GM20431 (cell line): ENCODE data around the gene UCHL5.

Experiments
- in situ Hi-C: fragments of 300-500 bp; cut with MseI, MboI; formaldehyde crosslinking; loops from one replicate; pipeline ENCODE4 v1.15.0; 2020; ENCODE audit warnings: low sequenced_read_pairs; ENCODE audit not compliant: unreplicated experiment

UCHL5 gene

GRCh38 chr1:192973988-192974387 is 85.2 kb downstream of the UCHL5 start:
- in situ Hi-C loops = no loop called here

- in situ Hi-C loops = no loop called here
Measured at GRCh38 chr1:192973202-192973601, 86.0 kb downstream of the UCHL5 start.

- in situ Hi-C loops = no loop called here
Measured at GRCh38 chr1:192969091-192969490, 90.1 kb downstream of the UCHL5 start.

- in situ Hi-C loops = no loop called here
Measured at GRCh38 chr1:192968323-192968722, 90.8 kb downstream of the UCHL5 start.

DNA sequence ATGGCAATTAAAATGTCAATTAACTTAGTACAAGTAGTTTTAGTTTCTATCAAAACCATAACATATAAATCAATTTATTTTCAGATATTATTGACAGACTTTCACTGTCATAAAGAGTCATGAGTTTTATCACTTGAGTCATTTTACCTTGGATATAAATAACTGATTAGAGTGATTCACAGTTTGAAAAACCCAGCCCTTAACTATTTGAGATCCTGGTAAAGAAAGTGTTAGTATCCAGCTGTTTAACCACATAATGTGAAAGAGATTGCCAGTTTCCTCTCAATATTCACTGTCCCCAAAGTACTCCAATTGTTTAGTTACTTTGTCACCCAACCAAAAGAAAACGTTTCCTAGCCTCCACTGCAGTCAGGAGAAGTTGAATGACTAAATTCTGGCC is 91.3 kb downstream of the UCHL5 start:
- in situ Hi-C loops = no loop called here

- in situ Hi-C loops = no loop called here
Measured at GRCh38 chr1:192967211-192967877, 91.8 kb downstream of the UCHL5 start.

DNA sequence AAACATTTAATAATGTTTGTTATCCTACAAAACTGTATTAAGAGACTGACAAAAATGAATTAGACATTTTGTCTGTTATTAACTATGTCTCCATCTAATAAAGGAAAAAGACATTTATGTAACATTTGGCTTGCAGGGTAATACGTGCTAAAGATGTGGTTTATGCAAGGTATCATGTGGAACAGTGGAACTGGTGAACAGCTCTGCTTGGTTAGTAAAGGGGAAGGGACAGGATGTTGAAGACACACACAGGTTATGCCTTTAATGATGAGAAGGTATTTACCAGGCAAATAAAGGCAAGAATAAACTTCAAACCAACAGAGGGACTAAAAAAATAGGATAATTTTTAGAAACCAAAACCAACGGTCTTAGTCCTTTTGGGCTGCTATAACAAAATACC is 93.1 kb downstream of the UCHL5 start:
- in situ Hi-C loops = no loop called here

DNA sequence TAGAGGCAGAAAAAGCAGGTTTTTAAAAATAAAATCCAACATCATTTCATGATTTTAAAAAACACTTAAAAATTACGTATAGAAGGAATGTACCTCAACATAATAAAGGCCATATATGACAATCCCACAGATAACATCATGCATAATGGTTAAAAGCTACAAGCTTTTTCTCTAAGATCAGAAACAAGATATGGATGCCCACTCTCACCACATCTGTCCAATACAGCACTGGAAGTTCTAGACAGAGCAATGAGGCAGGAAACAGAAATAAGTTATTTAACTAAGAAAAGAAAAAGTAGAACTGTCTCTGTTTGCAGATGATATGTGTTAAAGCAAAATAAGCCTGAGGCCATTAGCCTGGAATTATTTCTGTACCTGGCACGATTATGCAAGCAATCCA is 96.3 kb downstream of the UCHL5 start:
- in situ Hi-C loops = no loop called here
